ENCODE data around the gene P2RX1.

P2RX1 gene

DNA sequence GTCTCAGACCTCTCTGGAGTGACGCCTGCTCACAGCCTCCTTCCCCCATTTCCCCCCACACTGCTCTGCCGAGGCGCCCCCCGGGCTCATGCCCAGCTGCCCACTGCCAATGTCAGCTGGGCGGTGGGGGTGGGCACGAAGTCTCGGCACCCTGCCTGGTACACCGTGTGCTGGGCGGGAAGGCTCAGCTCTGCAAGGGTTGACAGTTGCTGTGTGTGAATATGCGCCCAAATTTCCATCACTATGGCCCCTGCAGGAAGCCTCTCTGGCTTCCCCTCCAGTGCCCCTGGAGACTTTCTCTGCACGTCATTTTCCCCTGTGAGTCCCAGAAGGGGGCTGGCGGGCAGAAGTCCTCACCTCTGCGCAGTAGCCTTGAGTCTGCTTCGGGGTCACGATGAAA is 11.8 kb downstream of the P2RX1 start:
- no peak for DNase-seq

DNA sequence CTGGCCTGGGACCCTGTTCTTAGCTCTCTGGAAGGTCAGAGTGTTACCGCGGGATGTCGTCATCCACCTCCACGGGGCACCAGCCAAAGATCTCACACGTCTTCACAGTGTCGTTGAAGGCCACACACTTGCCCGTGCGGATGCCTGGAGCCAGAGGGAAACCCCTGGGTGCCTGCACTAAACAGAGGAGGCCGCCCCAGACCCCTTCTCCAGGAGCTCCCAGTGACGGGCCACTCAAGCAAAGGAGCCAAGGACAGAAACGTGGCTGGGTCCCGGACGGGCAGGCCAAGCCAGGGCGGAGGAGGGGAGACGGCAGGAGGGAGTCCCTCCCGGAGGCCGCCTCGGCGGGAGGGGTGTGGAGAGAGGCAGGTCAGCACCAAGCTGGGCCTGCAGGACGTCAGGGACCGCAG is 12.4 kb downstream of the P2RX1 start:
- no peak for DNase-seq

DNA sequence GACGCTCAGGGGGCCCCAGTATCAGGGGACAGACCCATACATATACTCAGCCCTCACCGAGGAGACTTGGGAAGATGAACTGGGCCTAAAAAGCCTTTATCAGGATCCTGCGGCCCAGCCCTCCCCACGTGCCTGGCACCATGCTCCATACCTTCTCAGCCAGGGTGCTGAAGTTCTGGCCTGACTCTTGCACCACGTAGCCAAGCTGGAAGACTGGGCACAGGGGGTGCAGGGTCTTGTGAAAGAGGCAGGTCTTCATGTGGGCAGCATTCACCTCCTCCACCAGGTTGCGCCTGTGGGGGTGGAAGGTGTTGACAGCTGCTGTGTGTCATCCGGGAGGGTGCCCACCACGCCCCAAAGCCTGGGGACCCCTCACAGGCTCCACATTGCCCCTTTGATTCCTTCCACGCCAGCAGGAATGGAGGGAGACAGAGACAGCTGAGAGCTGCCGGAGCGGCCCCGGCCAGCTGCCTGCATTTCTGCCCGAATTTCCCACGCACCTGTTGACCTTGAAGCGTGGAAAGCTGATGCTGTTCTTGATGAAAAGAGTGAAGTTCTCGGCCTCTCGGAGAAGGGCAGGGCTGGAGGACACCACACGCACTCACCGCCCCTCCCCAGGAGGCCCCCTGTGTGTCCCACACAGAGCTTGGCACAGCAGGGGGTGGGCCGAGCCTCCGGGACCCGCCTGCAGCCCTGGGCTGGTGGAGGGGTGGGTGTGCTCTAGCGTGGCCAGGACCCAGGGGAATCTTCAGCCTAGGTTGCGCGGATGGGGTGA is 13.0 kb downstream of the P2RX1 start:
- DNase-seq, result no peak

DNA sequence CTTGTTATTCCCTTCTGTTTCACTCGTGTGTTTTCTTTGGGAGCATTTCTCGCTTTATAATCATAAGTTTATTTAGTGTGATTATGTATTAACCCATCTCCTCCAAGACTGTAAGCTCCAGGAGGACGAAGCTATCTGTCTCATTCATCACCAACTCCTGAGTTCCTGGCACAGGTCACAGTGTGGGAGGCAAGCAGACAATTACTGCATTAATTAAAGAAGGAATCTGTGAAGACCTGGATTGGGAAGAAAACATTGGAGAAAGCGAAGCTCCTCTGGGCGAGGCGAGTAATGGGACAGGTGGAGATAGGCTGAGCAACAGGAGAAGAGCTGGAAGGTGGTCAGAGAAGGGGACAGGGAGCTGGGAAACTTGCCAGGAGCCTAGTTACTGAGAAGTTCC is 15.6 kb downstream of the P2RX1 start:
- no peak for DNase-seq

DNA sequence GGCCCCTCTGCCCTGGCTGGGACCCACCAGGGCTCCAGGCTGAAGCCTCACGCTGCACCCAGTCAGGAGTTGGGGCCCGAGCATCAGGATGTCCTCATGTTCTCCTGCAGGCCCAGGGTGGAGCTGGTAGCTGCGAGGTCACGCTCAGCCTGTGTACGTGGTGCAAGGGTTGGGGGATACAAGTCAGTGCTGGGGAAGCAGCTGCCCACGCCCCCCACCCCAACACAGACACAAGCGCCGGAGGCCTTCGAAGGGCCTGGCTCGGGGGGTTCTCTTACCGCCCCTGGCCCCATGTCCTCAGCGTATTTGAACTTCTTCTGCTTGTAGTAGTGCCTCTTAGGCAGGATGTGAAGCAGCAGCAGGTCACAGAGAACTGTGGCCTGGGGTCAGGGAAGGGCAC is 18.5 kb downstream of the P2RX1 start:
- DNase-seq, result no peak

DNA sequence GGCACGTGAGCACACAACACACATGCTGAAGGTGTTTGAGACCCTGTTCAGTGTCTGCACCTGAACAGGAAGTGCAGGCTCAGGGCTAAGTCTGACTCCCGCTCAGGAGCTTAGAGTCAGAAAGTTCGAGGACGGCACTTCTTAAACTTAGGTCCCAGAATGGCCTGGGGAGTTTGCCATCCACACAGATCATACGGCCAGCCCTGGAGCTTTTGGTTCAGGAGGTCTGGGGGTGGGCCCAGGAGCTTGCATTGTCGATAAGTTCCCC is 19.4 kb downstream of the P2RX1 start:
- no peak for DNase-seq

DNA sequence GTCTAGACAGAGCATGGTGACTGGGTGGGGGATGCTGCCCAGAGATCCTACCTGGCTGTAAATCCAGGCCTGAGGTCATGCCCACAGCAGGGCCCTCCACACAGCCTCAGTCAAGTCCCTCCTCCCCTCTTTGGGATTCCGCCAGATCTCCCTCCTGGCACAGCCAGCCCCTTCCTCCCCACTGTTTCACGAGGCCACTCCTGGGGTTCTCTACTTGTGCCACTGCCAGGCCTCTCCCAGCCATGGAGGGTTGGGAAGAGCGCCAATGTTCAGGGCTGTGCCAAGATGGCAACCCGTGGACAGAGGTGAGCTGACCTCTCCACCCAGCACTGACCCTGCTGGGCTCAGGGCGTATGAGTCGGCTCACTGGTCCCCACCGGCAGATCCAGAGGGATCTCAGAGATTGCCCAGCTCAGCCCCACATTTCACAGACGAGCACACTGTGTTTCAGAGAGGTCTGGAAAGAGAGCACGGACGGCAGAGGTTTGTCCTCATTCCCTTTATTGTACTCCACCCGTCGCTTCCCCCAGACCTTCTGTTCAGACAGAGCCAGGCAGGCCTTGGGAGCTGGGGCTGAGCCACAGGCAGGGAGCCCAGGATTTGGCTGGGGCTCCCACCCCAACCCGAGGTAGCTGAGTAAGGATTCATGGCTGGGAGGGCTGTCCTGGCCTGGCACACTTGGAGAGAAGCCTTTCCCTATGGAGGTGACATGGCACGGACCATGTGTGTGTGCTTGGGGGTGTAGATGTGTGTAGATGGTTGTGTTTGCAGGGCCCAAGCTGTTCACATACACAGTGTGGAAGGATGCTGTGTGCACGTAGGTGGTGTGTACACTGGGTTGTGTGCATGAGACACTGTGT is 19.9 kb downstream of the P2RX1 start:
- DNase-seq, result no peak

DNA sequence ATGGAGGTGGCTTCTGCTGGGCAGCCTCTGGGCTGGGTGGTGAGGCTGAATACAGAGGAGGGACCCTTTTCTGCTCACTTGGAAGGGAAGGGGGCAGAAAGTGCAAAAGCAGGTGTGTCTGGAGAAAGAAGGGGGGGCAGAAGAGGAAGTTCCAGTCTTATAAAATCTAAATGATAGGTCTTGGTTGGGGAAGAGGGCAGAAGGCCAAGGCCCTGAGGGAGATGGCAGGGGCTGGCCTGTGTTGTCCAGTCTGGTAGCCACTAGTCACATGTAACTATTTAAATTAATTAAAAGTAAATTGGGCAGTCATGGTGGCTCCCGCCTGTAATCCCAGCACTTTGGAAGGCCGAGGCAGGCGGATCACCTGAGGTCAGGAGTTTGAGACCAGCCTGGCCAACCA is 20.9 kb downstream of the P2RX1 start:
- DNase-seq, result no peak

DNA sequence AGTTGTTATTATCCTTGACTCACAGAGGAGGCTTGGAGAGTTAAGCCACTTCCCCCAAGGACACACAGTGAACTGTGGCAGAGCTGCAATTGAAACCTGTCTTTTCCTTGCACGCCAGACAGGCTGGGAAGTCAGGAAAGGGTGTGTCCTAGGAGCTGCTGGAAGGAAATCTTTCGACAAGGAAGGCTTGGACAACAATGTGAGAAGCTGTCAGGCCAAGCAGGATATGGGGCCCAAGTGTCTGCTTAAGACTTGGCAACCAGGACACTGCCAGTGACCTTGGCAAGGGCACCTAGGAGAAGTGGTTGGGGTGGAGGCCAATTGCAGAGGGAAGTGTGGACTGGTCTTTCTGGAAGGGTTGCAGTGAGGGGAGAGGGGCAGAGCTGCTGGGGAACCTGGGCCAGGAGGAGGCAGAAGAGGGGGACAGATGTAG is 21.3 kb downstream of the P2RX1 start:
- no peak for DNase-seq

DNA sequence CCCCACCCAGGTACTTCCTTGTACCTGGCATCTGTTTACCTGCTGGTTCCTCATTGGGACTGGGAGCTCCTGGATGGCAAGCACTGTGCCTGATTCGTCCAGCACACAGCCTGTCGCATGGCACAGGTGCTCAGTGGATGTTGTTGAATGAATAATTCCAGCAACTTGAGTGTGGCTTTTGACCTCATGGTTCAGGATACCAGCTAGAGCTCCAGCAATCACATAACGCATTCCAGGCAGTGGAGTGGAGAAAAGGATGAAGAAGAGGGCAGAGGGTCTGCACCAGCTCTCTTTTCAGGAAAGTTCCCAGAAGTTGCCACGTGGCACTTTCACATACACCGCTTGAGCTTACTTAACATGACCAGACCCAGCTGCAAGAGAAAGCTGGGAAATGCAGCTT is 22.1 kb downstream of the P2RX1 start:
- no peak for DNase-seq

DNA sequence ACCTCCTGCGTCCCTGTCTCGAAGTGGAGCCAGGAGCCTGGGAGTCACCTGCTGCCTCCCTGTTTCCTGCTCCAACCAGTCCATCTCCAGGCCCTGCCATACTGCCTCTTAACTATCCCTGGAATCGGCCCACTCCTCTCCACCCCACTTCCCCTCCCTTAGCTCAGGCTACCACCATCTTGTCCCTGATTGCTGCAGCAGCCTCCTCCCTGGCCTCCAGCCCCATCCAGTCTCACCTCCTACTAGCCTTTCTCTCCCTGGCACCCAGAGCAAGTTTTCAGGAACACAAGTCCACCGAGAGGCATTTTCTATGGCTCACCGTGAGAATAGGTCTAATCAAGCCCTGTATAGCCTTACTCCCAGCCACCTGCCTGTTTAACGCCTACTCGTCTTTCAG is 22.5 kb downstream of the P2RX1 start:
- no peak for DNase-seq

DNA sequence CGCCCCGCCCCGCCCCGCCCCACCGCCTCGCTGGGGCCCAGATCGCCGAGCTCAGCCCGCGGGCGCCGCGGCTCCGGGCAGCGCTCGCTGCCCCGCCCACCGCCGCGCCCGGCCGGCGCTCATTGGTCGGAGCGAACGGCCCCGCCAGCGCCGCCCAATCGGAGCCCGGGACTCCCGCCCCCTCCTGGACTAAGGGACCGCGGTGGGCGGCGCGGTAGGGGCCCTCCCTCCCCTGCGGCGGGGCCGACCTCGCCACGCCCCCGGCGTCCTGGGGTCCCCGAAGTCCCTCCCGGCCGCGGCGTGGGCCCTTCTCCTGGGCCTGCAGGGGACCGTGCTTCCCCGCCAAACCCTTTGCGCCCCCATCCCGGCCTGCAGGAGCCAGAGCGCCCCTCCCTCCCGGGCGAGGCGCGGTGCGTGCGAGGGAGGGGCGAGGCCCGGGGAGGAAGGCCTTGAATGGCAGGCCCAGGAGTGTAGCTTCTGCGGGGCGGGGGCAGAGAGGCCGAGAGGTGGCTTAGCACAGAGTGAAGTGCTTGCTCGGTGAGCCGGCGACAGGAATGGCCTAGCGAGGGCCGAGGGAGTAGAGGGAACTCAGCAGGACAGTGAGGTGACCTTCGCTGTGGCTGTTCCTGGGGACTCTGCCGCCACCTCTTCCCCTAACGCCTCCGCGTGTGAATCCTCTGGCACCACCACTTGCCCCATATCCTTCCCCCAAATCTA is 23.1 kb downstream of the P2RX1 start, which contains the start of gene CAMKK1:
Gene CAMKK1, minus strand, starts transcription at position 51 of the 717 bp plus-strand sequence. CDS start 7,366 bp downstream, outside the sequence.
- peak; percentile 83 to 87 for DNase-seq

DNA sequence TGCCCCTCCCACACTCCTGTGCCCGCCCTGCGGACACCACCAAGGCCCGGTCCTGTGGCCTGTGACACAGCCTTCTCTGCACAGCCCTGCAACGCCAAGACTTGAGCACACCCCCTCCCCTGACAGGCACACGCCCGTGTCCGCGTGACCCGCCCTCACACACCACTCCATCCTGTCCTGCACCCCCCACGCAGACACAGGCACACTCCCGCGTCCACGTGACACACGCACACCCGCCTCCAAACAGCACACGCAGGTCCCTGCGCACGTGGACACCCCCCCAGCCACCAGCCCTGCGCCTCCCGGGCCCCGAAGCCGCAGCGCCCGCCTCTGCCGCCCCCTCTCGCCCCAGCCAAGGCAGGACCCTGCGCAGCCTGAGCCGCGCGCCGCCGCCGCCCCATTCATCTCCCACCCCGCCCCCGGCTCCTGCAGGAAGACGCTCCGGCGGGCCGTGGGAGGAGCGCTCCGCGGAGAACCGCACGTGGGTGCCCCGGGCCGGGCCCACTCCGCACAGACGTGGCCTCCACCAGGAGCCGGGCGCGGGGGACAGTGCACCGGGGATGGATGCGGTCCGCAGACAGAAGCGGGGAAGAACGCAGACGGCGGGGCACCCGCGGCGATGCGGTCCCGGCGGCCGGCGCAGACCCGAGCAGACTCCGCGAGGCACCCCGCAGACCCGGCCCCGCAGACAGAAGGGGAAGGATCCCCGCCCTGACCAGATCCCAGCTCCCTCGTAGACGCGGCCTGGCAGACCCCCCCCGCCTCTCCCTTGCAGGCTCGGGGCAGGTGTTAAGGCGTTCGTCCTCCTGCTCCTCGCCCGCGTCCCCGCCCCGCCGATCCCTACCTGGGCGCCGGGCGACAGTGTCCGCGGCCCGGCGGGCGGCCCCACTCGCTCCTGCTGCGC is 23.9 kb downstream of the P2RX1 start:
- peak; percentile 23 to 44 for DNase-seq

DNA sequence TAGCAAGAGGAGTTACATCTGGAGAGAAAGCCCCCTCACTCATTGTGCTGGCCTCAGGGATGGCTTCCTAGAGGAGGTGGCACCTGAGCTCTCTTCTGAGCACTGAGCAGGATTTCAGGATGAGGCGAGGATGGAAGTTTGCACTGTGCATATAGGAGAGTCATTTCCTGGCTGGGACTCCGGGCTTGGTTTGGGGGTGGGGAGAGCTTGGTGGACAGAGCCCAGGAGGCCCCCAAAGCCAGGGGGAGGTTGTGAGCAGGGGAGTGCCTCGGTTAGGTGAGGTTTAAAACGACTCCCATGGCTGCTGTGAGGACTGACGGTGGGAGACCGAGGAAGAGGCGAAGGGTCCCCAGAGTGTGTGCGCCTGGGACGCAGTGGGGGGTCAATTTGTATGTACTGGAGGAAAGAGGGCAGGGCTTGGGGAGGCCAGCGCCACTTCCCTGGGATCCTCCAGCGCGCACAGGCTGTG is 24.6 kb downstream of the P2RX1 start:
- DNase-seq, result no peak

DNA sequence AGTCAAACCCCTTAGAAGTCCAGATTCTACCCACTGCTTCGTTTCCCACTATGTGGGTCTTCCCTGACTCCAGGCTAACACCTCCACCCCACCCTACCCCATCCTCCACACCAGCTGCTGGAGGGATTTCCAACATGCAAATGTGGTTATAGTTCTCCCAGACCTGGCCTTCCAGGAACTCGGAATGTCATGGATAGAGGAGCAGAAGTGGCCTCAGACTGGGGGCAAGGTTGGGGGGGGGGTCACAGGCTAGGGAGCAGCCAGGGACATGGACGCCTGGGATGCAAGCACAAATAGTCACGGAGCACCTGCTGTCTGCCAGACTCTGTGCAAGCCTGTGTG is 25.4 kb downstream of the P2RX1 start:
- no peak for DNase-seq

DNA sequence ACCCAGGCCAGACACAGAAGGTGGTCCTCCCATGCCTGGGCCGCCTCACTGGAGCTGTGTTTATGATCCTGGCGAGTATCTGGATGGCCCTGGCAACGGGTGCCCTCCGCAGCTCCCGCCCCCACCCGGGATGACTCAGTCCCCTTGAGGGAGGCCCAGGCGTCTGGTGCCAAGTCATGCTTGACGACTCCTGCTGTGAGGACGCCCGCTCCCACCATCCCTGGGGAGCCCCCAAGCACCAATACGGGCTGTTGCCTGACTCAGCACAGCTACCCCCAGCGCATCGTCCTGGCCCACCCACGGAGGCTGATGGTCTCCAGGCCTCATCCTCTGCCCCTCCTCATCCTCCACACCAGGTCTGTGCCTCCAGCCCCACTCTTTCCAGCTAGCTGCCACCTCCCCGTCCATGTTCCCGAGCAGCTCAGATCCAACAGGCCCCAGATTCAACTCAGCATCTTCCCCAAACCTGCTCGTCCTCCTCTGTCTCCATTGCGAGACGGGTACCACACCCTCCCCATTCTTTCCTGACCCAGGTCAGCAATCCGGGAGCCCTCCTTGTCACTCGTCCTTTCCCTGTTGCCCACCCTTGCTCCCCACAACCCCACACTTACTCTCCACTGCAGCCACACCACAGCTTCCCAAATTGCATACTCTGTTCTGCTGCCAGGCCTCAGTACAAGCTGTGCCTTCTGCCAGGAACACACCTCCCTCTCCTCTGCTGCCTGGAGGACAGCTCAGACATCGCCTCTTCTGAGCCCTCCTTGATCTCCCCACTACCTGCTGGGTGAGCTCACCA is 26.0 kb downstream of the P2RX1 start:
- no peak for DNase-seq

DNA sequence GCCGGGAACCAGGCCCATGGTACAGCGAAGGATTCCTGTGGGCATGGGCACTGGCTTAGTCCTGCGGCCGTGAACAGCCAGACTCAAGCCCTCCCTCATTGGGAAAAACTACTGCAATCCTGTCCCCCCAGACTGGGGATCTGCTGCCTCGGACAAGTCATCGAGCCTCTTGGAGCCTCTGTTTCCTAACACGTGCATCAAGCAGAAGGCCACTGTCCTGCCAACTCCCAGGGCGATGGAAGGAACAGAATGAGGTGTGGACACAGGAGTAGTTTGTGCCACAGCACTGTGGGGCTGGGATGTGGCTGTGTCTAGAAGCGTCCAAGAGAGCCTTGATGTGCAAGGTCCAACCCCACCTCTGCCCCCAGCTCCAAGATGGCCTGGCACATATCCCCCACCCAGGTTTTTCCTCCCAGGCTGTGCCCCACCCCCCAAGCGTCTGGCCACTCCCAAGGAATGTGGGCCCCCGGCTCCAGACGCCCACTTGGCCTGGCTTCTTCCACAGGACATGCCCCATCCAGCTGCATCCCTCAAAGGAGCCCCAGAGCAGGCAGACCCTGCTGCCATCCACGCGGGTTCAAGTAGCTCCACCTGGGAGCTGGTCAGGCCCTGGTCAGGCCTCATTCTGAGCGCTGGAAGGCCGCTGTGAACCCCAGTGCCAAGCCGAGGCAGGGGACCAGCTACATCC is 26.8 kb downstream of the P2RX1 start:
- DNase-seq, result no peak

DNA sequence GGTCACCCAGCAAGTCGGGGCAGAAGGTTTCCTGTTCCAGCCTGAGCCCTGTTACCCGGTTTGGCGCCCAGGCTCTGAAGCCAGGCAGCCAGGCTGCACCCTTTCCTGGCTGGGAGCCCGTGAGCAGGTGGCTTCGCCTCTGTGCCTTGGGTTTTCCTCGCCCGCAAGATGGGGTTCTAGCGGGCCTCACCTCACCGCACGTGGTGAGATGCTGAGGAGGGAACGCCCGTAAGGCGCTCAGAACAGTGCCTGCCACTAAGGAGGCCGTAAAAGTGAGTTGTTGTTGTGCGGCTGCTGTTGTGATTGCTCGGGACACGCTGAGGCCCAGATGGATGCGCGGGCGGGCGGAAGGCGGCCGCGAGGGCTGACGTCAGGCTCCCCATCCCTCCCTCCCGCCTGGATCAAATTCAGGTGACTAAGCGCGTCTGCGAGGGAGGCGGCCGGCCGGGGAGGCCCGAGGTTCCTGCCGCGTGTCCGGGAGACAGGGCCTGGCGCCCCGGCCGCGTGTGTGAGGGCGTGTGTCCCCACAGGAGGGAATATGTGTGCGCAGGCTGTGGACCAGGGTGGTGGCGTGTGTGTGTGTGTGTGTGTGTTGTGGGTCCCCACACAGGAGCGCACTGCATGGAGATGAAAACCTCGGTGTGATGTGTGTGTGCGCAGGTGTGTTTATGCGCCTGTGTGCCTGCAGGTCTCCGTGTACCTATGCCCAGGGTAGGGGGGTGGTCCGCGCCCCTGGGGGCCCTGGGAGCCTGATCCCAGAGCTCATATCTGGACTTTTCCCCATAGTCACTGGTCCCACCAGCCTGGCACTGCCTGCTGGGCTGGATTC is 27.7 kb downstream of the P2RX1 start:
- DNase-seq, result no peak

DNA sequence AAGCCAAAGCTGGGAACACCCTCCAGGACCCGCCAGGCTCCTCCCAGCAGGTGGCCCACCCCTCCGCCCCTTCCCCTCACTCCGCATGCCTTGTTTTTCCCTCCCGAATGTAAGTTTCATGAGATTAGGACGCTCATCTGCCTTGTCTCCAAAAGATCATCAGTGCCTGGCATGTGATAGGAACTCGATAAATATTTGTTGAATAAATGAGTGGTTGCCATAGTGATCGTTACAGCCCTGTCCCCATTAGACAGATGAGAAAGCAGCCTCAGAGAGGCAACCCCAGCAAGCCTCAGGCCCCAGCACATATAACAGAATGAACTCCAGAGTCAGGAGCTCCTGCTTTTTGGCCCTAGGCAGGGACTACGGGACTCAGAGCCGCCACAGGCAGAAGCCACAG is 28.5 kb downstream of the P2RX1 start:
- no peak for DNase-seq

DNA sequence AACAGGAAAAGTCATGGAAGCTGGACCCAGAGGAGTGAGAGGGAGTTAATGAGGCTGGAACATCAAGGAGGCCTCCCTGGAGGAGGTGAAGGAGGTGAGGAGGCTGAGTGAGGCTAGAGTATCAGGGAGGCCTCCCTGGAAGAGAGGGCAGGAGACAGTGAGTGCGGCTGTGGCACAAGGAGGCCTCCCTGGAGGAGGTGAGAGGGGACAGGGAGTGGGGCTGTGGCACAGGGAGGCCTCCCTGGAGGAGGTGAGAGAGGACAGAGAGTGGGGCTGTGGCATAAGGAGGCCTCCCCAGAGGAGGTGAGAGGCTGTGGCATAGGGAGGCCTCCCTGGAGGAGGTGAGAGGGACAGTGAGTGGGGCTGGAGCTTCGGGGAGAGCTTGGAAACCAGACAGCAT is 28.9 kb downstream of the P2RX1 start:
- DNase-seq, result no peak

Data from stimulated activated CD4-positive, alpha-beta T cell treated with anti-CD3 and anti-CD28 coated beads, Interleukin-2, amount 100 ng/mL, for 48 hours (primary cell).